Measurements from ENCODE around the gene RABAC1. TPM values are rescaled to one million over a fixed set of nuclear protein-coding genes. Genes with fewer than 3 reads are reported as not detected.

The RABAC1 gene
- total RNA-seq, 1 experiment from 2014 or later: 69.1 TPM

- Histone ChIP-seq H3K36me3 (ENCODE audit: control insufficient read depth, insufficient read depth, low read length) (no peaks in the 10 kb centered on the region), H3K9me3 (ENCODE audit: control insufficient read depth, insufficient read depth, low read depth, low read length) (no peaks in the 10 kb centered on the region), H3K27ac (ENCODE audit: low read length) (no peak overlapping the region), H3K4me3 (ENCODE audit: low read depth in 2 of 2, low read length in 2 of 2) (no peak overlapping the region), H3K27me3 (ENCODE audit: control insufficient read depth, insufficient read depth, low read length) (peaks cover 3% of the 10 kb centered on the region; the same call in 1 of the 2 replicates), H3K4me1 (ENCODE audit: control insufficient read depth, insufficient read depth, low read length) (no peaks in the 10 kb centered on the region; the same call in 1 of the 2 replicates)
- ChIA-PET CTCF (no interaction called here), POLR2A (no interaction called here)
- intact Hi-C loops (cut with micrococcal nuclease; ENCODE audit: unreplicated experiment) (loop anchor here (10.0 kb wide), 1 partner anchor 46 kb away; the partner anchor contains the start of gene ARHGEF1), in situ Hi-C loops (cut with HindIII; ENCODE audit: low pct_unique_long_range_greater_than_20kb, low sequenced_read_pairs) (no loop called here)
- peak; percentile 33 for TF ChIP-seq CTCF (IDR thresholded peaks at IDR 0.05)
- no peak for TF ChIP-seq TCF7L2 (IDR thresholded peaks at IDR 0.05; ENCODE audit: low read depth, low read length)
- DNase-seq (ENCODE audit: low read depth, low spot score) (no peak), ATAC-seq (no peak)
- no TSS peak for BruUV-seq (replicated peaks)
Measured at GRCh38 chr19:41930926-41931592, 28.1 kb downstream of the RABAC1 start.

- no peak for DNase-seq (ENCODE audit: low read depth, low spot score)
- Histone ChIP-seq H3K36me3 (ENCODE audit: control insufficient read depth, insufficient read depth, low read length) (no peaks in the 10 kb centered on the region), H3K27me3 (ENCODE audit: control insufficient read depth, insufficient read depth, low read length) (peaks cover 3% of the 10 kb centered on the region; the same call in 1 of the 2 replicates), H3K9me3 (ENCODE audit: control insufficient read depth, insufficient read depth, low read depth, low read length) (no peaks in the 10 kb centered on the region), H3K27ac (ENCODE audit: low read length) (no peak overlapping the region), H3K4me3 (ENCODE audit: low read depth in 2 of 2, low read length in 2 of 2) (no peak overlapping the region), H3K4me1 (ENCODE audit: control insufficient read depth, insufficient read depth, low read length) (no peaks in the 10 kb centered on the region; the same call in 1 of the 2 replicates)
- in situ Hi-C loops (cut with HindIII; ENCODE audit: low pct_unique_long_range_greater_than_20kb, low sequenced_read_pairs): no loop called here
- BruUV-seq (replicated peaks): no TSS peak
- CTCF ChIA-PET: interaction anchor here (0.7 kb wide), 1 partner anchor 34 kb away, joined by 3 read pairs; no protein-coding TSS in a partner anchor
- POLR2A ChIA-PET: no interaction called here
- ATAC-seq: no peak
- TF ChIP-seq SIN3A (IDR thresholded peaks at IDR 0.05; ENCODE audit: borderline replicate concordance, insufficient read depth, low read depth, low read length): no peak
- TF ChIP-seq CTCF (IDR thresholded peaks at IDR 0.05): no peak
- no peak for TF ChIP-seq POLR2AphosphoS5 (IDR thresholded peaks at IDR 0.05; ENCODE audit: low read depth, low read length)
- no peak for TF ChIP-seq TCF7L2 (IDR thresholded peaks at IDR 0.05; ENCODE audit: low read depth, low read length)
- intact Hi-C loops (cut with micrococcal nuclease; ENCODE audit: unreplicated experiment): loop anchor here (10.0 kb wide), 1 partner anchor 46 kb away; the partner anchor contains the start of gene ARHGEF1
Measured at GRCh38 chr19:41930322-41930722, 28.8 kb downstream of the RABAC1 start.

- no peak for TF ChIP-seq SIN3A (IDR thresholded peaks at IDR 0.05; ENCODE audit: borderline replicate concordance, insufficient read depth, low read depth, low read length)
- no peak for TF ChIP-seq REST (IDR thresholded peaks at IDR 0.05; ENCODE audit: insufficient read depth in 1 of 2, low read depth in 2 of 2, low read length in 1 of 2)
- TF ChIP-seq CTCF (IDR thresholded peaks at IDR 0.05): no peak
- no TSS peak for BruUV-seq (replicated peaks)
- ChIA-PET CTCF (interaction anchor here (0.7 kb wide), 1 partner anchor 34 kb away, joined by 3 read pairs; no protein-coding TSS in a partner anchor), POLR2A (no interaction called here)
- H3K9me3 ChIP-seq (ENCODE audit: control insufficient read depth, insufficient read depth, low read depth, low read length): no peaks in the 10 kb centered on the region
- intact Hi-C loops (cut with micrococcal nuclease; ENCODE audit: unreplicated experiment) (loop anchor here (10.0 kb wide), 1 partner anchor 45 kb away; the partner anchor contains the start of gene ARHGEF1), in situ Hi-C loops (cut with HindIII; ENCODE audit: low pct_unique_long_range_greater_than_20kb, low sequenced_read_pairs) (no loop called here)
- DNase-seq (ENCODE audit: low read depth, low spot score) (no peak), ATAC-seq (no peak)
- H3K27ac ChIP-seq (ENCODE audit: low read length): no peak overlapping the region
- H3K4me1 ChIP-seq (ENCODE audit: control insufficient read depth, insufficient read depth, low read length): no peaks in the 10 kb centered on the region; the same call in 1 of the 2 replicates
- peaks cover 3% of the 10 kb centered on the region; the same call in 1 of the 2 replicates for H3K27me3 ChIP-seq (ENCODE audit: control insufficient read depth, insufficient read depth, low read length)
- H3K36me3 ChIP-seq (ENCODE audit: control insufficient read depth, insufficient read depth, low read length): no peaks in the 10 kb centered on the region
- H3K4me3 ChIP-seq (ENCODE audit: low read depth in 2 of 2, low read length in 2 of 2): no peak overlapping the region
Measured at GRCh38 chr19:41929536-41930071, 29.5 kb downstream of the RABAC1 start.
